Ovary (tissue), 9 donors: ENCODE measurements around the gene THY1. TPM values are rescaled to one million over a fixed set of nuclear protein-coding genes. Genes with fewer than 3 reads are reported as not detected.

Source experiments
- DNase-seq, 5 donors: peaks; one replicate each; pipeline ENCODE4 v3.0.0-alpha.2; 2019 to 2020
- H3K27ac ChIP-seq, 2 donors: fragments of 200-600 bp; one replicate each; pipeline versions ENCODE4 v1.5.1 to v1.8.0; 2019 to 2022
- H3K27me3 ChIP-seq: fragments of 200-600 bp; one replicate; pipeline ENCODE4 v1.8.0; 2022
- H3K36me3 ChIP-seq: fragments of 200-600 bp; sonication (generic); one replicate; pipeline ENCODE4 v1.5.1; 2019
- H3K4me1 ChIP-seq: one replicate; pipeline ENCODE4 v1.8.1; 2013; ENCODE audit warnings: mild to moderate bottlenecking, moderate library complexity; ENCODE audit not compliant: insufficient read depth
- H3K4me3 ChIP-seq: fragments of 200-600 bp; sonication (generic); one replicate; pipeline ENCODE4 v1.5.1; 2017
- H3K9me3 ChIP-seq, 2 donors: fragments of 200-600 bp in 1 of 2; sonication (generic) in 1 of 2; one replicate each; pipeline versions ENCODE4 v1.5.1 to v1.8.1; 2013 to 2019; ENCODE audit warnings: mild to moderate bottlenecking in 1 of 2, moderate library complexity in 1 of 2
- EP300 ChIP-seq: sonication (generic); formaldehyde crosslinking; IDR thresholded peaks from one replicate; pipeline ENCODE4 v1.6.1; 2017; ENCODE audit warnings: antibody characterized with exemption
- POLR2A ChIP-seq: fragments of 450-650 bp; IDR thresholded peaks from one replicate; pipeline ENCODE4 v1.6.1; 2017; ENCODE audit warnings: antibody characterized with exemption, mild to moderate bottlenecking, moderate library complexity
- WGBS, 3 donors: extraction: QIAGEN DNeasy Blood & Tissue Kit in 1 of 3; methylation state at CpG; one replicate each; pipeline versions ENCODE4 v1.1.5 to v1.1.7; 2013 to 2017; 5-methylcytosine and 5-hydroxymethylcytosine counted together
- intact Hi-C, 4 donors: fragments of 100-400 bp; cut with DNase I; formaldehyde crosslinking; loops; one replicate each; pipeline versions ENCODE4 v1.11.0 to v1.15.1; 2022 to 2023
- polyA plus RNA-seq, 2 donors: library from polyadenylated mRNA; stranded (reverse); fragments of 200-250 nt in 1 of 2; fragments of 350-450 nt in 1 of 2; fragmentation: Illumina TruSeq in 1 of 2; extraction: RNeasy Lipid Tissue Mini Kit (QIAGEN cat#74804) in 1 of 2; gene quantifications; one replicate each; pipeline ENCODE4 v1.2.3, GENCODE V29; 2013 to 2014
- total RNA-seq, 7 donors: library from RNA; depleted of rRNA in 2 of 7; stranded (reverse); fragments of >200 nt in 2 of 7; fragmentation: NEBNext Ultra II Directional in 3 of 7; extraction: Animal tissue kit (Norgen Biotek cat#: 25700) in 3 of 7; gene quantifications; one replicate each; pipeline versions ENCODE4 v1.1.0 to v1.2.4, GENCODE V29; 2016 to 2023
- TF ChIP-seq, protein P1 (sequence below), 3 donors: fragments of 450-650 bp in 2 of 3; fragments of 200-600 bp in 1 of 3; IDR thresholded peaks; one replicate each; pipeline versions ENCODE4 v1.5.1 to v1.8.0; 2016 to 2022; ENCODE audit warnings: antibody characterized with exemption in 3 of 3, mild to moderate bottlenecking in 1 of 3
- donor health status: DM: no; HTN: no; CAD: no; lungs with moderate emphysema.
- donor health status: DM: no; HTN: no; CAD: no.
- donor health status: Bipolar disorder and iron deficiency.
- donor health status: DM: yes; HTN: yes; CAD: no.
- donor health status: DM: no; HTN: no; CAD: no.
- donor health status: DM: yes; HTN: yes; CAD: no.

THY1 gene
- total and polyA plus RNA-seq, 9 donors = 0.36 to 123 (median 15.0) TPM

DNA sequence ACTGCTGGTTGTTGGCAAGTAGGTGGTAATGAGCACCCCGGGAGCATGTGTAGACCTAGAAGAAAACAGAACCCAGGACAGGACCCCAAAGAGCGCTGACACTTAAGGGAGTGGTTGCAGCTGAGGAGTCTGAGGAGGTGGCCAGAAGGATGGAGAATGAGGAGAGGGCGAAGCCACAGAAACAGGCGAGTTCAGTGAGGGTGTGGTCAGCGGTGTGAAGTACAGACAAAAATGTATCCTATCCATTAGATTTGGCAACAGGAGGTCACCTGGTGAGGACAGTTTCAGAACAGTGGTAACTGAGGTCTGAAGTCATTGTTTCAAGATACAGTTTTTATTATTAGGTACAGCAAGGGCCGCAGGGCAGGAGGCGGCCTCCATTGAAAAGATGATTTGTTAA lies 8.6 kb upstream of the THY1 start:
- H3K4me1 ChIP-seq = peaks cover 3% of the 10 kb centered on the region
- DNase-seq = no peak
- TF ChIP-seq EP300 (no peak), POLR2A (no peak)
- TF ChIP-seq, protein P1, sequence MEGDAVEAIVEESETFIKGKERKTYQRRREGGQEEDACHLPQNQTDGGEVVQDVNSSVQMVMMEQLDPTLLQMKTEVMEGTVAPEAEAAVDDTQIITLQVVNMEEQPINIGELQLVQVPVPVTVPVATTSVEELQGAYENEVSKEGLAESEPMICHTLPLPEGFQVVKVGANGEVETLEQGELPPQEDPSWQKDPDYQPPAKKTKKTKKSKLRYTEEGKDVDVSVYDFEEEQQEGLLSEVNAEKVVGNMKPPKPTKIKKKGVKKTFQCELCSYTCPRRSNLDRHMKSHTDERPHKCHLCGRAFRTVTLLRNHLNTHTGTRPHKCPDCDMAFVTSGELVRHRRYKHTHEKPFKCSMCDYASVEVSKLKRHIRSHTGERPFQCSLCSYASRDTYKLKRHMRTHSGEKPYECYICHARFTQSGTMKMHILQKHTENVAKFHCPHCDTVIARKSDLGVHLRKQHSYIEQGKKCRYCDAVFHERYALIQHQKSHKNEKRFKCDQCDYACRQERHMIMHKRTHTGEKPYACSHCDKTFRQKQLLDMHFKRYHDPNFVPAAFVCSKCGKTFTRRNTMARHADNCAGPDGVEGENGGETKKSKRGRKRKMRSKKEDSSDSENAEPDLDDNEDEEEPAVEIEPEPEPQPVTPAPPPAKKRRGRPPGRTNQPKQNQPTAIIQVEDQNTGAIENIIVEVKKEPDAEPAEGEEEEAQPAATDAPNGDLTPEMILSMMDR (IDR thresholded peaks at IDR 0.05) = no peak
- H3K9me3 ChIP-seq = no peaks in the 10 kb centered on the region
- intact Hi-C loops = no loop called here
- H3K27ac ChIP-seq = no peak overlapping the region
- H3K36me3 ChIP-seq = no peaks in the 10 kb centered on the region
- H3K4me3 ChIP-seq = no peak overlapping the region
- WGBS, 3 donors = 88 to 92% (median 91%) methylated on average over 7 of the region's 7 CpGs
- no peaks in the 10 kb centered on the region for H3K27me3 ChIP-seq

DNA sequence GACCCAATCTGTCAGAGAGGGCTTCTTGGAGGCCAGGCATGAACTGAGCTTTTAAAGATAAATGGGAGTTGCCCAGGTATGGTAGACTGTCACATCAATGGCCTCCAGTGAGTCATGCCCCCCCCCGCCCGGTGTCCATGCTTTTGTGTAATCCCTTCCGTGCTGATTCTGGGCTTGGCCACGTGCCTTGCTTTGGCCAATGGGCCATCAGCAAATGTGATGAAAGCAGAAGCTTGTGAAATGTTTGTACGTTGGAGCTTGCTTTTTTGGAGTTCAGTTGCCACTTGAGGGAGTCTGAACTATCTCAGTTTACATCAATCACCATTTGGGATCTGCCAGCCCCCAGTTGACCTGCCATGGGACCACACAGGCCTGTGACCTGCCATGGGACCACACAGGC lies 4.3 kb upstream of the THY1 start:
- Histone ChIP-seq H3K4me1 (peaks cover 1% of the 10 kb centered on the region), H3K9me3 (no peaks in the 10 kb centered on the region), H3K27me3 (no peaks in the 10 kb centered on the region), H3K36me3 (no peaks in the 10 kb centered on the region), H3K27ac (no peak overlapping the region), H3K4me3 (no peak overlapping the region)
- intact Hi-C loops = no loop called here
- no peak for DNase-seq
- 84 to 87% (median 86%) methylated on average over 5 of the region's 5 CpGs for WGBS, 3 donors
- TF ChIP-seq, protein P1 (IDR thresholded peaks at IDR 0.05) = no peak
- TF ChIP-seq POLR2A (no peak), EP300 (no peak)

DNA sequence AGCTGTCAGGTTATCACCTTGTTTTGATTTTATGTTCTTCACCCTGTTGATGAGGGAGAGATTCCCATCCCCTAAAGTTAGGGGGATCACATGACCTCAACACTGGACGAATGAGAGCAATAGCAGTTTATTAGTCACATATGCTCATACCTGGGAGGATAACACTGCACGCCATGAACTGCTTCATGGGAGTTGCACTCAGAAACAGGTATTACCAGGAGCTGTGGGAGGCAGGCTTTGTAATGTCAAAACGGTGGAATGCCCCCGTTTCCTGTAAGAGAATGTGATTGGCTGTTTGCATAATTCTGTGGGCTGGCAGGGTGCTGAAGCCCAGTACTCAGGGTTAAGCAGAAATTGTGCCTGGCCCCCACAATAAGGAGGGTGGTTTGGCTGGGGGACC lies 3.2 kb upstream of the THY1 start:
- Histone ChIP-seq H3K9me3 (no peaks in the 10 kb centered on the region), H3K4me1 (peaks cover 5% of the 10 kb centered on the region), H3K36me3 (no peaks in the 10 kb centered on the region), H3K27ac (no peak overlapping the region), H3K4me3 (no peak overlapping the region), H3K27me3 (no peaks in the 10 kb centered on the region)
- intact Hi-C loops = no loop called here
- no peak for TF ChIP-seq POLR2A
- no peak for TF ChIP-seq EP300
- TF ChIP-seq, protein P1 (IDR thresholded peaks at IDR 0.05) = no peak
- no peak for DNase-seq
- WGBS, 3 donors = 60 to 75% (median 65%) methylated on average over 4 of the region's 4 CpGs

DNA sequence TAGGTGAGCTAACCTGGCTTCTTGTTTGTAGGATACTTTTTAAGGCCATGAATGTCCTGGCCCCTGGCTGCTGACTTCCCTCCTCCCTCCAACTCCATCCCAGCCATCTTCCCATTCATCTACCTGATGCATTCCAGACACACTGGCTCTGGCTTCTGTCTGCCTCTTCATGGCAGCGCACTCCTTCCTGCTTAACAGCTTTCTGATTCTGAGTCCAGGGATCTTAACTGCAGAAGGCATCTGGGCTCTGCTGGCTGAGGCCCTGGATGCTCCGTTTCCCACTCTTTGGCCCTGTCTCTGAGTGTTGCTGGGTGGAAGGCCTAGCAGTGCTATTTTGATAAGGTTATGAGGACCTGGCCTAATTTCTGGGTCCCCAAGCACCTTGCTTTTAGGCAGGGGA lies 1.8 kb upstream of the THY1 start:
- Histone ChIP-seq H3K36me3 (no peaks in the 10 kb centered on the region), H3K9me3 (no peaks in the 10 kb centered on the region), H3K27ac (no peak overlapping the region), H3K27me3 (no peaks in the 10 kb centered on the region), H3K4me1 (peaks cover 5% of the 10 kb centered on the region), H3K4me3 (no peak overlapping the region)
- 87 to 90% (median 88%) methylated on average over 2 of the region's 2 CpGs for WGBS, 3 donors
- no peak for DNase-seq
- intact Hi-C loops = no loop called here
- TF ChIP-seq POLR2A (no peak), EP300 (no peak)
- TF ChIP-seq, protein P1 (IDR thresholded peaks at IDR 0.05) = no peak

DNA sequence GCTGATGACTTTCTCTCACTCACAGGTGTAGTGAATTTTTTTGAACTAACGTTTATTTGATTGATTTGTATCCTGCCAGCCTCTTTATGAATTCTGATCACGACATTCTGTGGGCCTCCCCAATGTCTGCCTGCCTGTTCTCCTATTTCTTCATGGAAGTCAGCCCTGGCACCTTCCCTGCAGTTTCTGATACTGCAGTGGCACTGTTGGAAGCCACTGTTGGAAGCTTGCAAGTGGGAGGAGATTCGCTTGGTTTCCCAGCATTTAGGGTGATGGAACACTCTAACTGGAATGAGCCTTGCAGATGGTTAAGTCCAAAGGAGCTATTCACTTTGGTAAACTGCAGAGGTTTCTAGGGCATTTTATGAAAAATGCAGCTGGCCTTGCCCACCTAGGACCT lies 1.3 kb upstream of the THY1 start:
- TF ChIP-seq, protein P1 (IDR thresholded peaks at IDR 0.05) = no peak
- no peak for TF ChIP-seq POLR2A
- no peak for TF ChIP-seq EP300
- H3K9me3 ChIP-seq = no peaks in the 10 kb centered on the region
- H3K27me3 ChIP-seq = no peaks in the 10 kb centered on the region
- peaks cover 5% of the 10 kb centered on the region for H3K4me1 ChIP-seq
- no peak overlapping the region for H3K4me3 ChIP-seq
- WGBS, 3 donors = 78 to 90% (median 86%) methylated on average over 3 of the region's 3 CpGs
- H3K36me3 ChIP-seq = no peaks in the 10 kb centered on the region
- DNase-seq = no peak
- H3K27ac ChIP-seq = no peak overlapping the region
- intact Hi-C loops = no loop called here
